HL-60 (cell line): ENCODE data around the gene ARSG.
"Not testable (repeated sequence)": the region's sequence is repeated elsewhere in the genome, so short reads cannot be mapped to it uniquely, and the experiment has no call there.

ENCODE experiments used
- GABPA ChIP-seq: IDR thresholded peaks from 2 replicates; pipeline ENCODE4 v1.6.1; 2012; ENCODE audit warnings: low read depth
- POLR2AphosphoS5 ChIP-seq: IDR thresholded peaks from 2 replicates; pipeline ENCODE4 v1.6.1; 2012; ENCODE audit warnings: low read depth
- SPI1 ChIP-seq: IDR thresholded peaks from 2 replicates; pipeline ENCODE4 v1.6.1; 2012; ENCODE audit warnings: low read depth, mild to moderate bottlenecking, borderline replicate concordance
- TF ChIP-seq, protein P1 (sequence below): IDR thresholded peaks from one replicate; pipeline ENCODE4 v1.5.1; 2011; ENCODE audit warnings: low read length, control low read depth, inconsistent platforms; ENCODE audit not compliant: insufficient read depth
- TF ChIP-seq, protein P2 (sequence below): IDR thresholded peaks from 2 replicates; pipeline ENCODE4 v1.6.1; 2012; ENCODE audit warnings: low read depth; ENCODE audit not compliant: insufficient replicate concordance

DNA sequence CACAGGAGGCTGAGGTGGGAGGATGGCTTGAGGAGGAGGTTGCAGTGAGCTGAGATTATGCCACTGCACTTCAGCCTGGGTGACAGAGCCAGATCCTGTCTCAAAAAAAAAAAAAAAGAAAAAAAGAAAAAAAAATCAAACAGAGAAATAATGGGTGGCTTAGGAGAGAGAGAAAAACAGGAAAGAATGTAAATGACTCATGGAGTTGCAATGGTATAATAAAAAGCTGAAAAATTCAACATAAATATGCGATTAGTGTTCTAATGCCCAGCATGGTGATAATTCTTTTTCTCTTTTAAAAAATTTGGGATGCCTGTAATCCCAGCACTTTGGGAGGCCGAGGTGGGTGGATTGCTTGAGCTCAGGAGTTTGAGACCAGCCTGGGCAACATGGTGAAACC is 63.0 kb downstream of the ARSG start:
- TF ChIP-seq, protein P1, sequence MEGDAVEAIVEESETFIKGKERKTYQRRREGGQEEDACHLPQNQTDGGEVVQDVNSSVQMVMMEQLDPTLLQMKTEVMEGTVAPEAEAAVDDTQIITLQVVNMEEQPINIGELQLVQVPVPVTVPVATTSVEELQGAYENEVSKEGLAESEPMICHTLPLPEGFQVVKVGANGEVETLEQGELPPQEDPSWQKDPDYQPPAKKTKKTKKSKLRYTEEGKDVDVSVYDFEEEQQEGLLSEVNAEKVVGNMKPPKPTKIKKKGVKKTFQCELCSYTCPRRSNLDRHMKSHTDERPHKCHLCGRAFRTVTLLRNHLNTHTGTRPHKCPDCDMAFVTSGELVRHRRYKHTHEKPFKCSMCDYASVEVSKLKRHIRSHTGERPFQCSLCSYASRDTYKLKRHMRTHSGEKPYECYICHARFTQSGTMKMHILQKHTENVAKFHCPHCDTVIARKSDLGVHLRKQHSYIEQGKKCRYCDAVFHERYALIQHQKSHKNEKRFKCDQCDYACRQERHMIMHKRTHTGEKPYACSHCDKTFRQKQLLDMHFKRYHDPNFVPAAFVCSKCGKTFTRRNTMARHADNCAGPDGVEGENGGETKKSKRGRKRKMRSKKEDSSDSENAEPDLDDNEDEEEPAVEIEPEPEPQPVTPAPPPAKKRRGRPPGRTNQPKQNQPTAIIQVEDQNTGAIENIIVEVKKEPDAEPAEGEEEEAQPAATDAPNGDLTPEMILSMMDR = not testable (repeated sequence)
- TF ChIP-seq POLR2AphosphoS5, GABPA, SPI1: not testable (repeated sequence)
- TF ChIP-seq, protein P2, sequence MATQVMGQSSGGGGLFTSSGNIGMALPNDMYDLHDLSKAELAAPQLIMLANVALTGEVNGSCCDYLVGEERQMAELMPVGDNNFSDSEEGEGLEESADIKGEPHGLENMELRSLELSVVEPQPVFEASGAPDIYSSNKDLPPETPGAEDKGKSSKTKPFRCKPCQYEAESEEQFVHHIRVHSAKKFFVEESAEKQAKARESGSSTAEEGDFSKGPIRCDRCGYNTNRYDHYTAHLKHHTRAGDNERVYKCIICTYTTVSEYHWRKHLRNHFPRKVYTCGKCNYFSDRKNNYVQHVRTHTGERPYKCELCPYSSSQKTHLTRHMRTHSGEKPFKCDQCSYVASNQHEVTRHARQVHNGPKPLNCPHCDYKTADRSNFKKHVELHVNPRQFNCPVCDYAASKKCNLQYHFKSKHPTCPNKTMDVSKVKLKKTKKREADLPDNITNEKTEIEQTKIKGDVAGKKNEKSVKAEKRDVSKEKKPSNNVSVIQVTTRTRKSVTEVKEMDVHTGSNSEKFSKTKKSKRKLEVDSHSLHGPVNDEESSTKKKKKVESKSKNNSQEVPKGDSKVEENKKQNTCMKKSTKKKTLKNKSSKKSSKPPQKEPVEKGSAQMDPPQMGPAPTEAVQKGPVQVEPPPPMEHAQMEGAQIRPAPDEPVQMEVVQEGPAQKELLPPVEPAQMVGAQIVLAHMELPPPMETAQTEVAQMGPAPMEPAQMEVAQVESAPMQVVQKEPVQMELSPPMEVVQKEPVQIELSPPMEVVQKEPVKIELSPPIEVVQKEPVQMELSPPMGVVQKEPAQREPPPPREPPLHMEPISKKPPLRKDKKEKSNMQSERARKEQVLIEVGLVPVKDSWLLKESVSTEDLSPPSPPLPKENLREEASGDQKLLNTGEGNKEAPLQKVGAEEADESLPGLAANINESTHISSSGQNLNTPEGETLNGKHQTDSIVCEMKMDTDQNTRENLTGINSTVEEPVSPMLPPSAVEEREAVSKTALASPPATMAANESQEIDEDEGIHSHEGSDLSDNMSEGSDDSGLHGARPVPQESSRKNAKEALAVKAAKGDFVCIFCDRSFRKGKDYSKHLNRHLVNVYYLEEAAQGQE = not testable (repeated sequence)
